DOHH2 (cell line): Measurements from ENCODE around the gene TANGO2.

ENCODE experiments used
- CTCF ChIP-seq: fragments of 200-600 bp; sonication (generic); IDR thresholded peaks from one replicate; pipeline ENCODE4 v1.5.1; 2014; ENCODE audit warnings: antibody characterized with exemption, mild to moderate bottlenecking, low read depth, low read length; ENCODE audit not compliant: poor library complexity, severe bottlenecking
- EZH2phosphoT487 ChIP-seq: fragments of 200-600 bp; sonication (generic); IDR thresholded peaks from 2 replicates; pipeline ENCODE4 v1.6.1; 2017; ENCODE audit warnings: borderline replicate concordance, mild to moderate bottlenecking, antibody characterized with exemption, low read length, moderate library complexity, mixed read lengths

DNA sequence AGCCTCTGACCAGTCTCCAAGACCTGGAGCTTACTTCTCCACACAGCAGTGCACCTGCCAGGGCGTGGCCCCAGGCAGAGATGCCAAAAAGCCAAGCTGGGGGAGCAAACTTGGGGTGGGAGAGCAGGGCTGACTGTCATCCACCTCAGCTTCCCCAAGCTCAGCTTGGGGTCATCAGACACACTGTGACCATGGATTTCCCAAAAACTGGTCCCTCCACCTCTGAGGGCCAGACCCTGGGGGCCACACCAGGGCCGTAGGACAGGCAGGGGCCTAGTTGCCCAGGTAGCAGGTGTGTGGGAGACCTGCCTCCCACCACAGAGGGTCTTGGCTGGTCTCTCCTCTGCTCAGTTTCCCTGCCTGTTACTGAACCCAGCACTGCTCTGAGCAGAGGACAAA is 34.9 kb upstream of the TANGO2 start:
- TF ChIP-seq CTCF = no peak
- no peak for TF ChIP-seq EZH2phosphoT487
